Gastrocnemius medialis (tissue), 4 donors: ENCODE data around the gene TBC1D8.

Experiments
- POLR2A ChIP-seq, 2 donors: fragments of 450-650 bp; IDR thresholded peaks; one replicate each; pipeline ENCODE4 v1.6.1; 2017; ENCODE audit warnings: antibody characterized with exemption in 2 of 2, mild to moderate bottlenecking in 2 of 2, moderate library complexity in 2 of 2
- TF ChIP-seq, protein P1 (sequence below), 5 experiments: fragments of 450-650 bp in 3 of 5; fragments of 200-600 bp in 2 of 5; sonication (generic) in 2 of 5; IDR thresholded peaks in 4 of 5; conservative IDR thresholded peaks in 1 of 5; 1 replicate in 4 of 5; 2 replicates in 1 of 5; pipeline ENCODE4 v1.5.1; 2016 to 2019; ENCODE audit warnings: antibody characterized with exemption in 5 of 5, mild to moderate bottlenecking in 3 of 5, moderate library complexity in 3 of 5

GRCh38 chr2:101161658-101162057 lies 10.5 kb upstream of the TBC1D8 start:
- TF ChIP-seq, protein P1, sequence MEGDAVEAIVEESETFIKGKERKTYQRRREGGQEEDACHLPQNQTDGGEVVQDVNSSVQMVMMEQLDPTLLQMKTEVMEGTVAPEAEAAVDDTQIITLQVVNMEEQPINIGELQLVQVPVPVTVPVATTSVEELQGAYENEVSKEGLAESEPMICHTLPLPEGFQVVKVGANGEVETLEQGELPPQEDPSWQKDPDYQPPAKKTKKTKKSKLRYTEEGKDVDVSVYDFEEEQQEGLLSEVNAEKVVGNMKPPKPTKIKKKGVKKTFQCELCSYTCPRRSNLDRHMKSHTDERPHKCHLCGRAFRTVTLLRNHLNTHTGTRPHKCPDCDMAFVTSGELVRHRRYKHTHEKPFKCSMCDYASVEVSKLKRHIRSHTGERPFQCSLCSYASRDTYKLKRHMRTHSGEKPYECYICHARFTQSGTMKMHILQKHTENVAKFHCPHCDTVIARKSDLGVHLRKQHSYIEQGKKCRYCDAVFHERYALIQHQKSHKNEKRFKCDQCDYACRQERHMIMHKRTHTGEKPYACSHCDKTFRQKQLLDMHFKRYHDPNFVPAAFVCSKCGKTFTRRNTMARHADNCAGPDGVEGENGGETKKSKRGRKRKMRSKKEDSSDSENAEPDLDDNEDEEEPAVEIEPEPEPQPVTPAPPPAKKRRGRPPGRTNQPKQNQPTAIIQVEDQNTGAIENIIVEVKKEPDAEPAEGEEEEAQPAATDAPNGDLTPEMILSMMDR (IDR thresholded peaks at IDR 0.05 in 4 of 5, conservative IDR thresholded peaks at IDR 0.05 in 1 of 5): no peak
- TF ChIP-seq POLR2A (IDR thresholded peaks at IDR 0.05): no peak
